C4-2B (cell line): ENCODE measurements around the gene ARHGAP12.
"Not testable (repeated sequence)": the region's sequence is repeated elsewhere in the genome, so short reads cannot be mapped to it uniquely, and the experiment has no call there.

Source experiments
- H3K27ac ChIP-seq: fragments of 450-650 bp; 2 replicates; pipeline ENCODE4 v1.5.1; 2017
- CTCF ChIP-seq: fragments of 450-650 bp; conservative IDR thresholded peaks from 2 replicates; pipeline ENCODE4 v1.5.1; 2017; ENCODE audit warnings: mild to moderate bottlenecking
- ZFX ChIP-seq: fragments of 450-650 bp; IDR thresholded peaks from 2 replicates; pipeline ENCODE4 v1.6.1; 2017

ARHGAP12 gene

GRCh38 chr10:31906039-31906438 is 22.6 kb downstream of the ARHGAP12 start:
- no peak overlapping the region for H3K27ac ChIP-seq
- TF ChIP-seq ZFX (no peak), CTCF (no peak)

GRCh38 chr10:31905586-31905985 is 23.0 kb downstream of the ARHGAP12 start:
- TF ChIP-seq ZFX, result no peak
- TF ChIP-seq CTCF, result no peak

GRCh38 chr10:31902625-31903024 is 26.0 kb downstream of the ARHGAP12 start:
- no peak overlapping the region for H3K27ac ChIP-seq
- TF ChIP-seq ZFX (no peak), CTCF (no peak)

More at GRCh38 chr10:31905586-31905985, 23.0 kb downstream of the ARHGAP12 start:
- H3K27ac ChIP-seq, result no peak overlapping the region

GRCh38 chr10:31897506-31897905 is 31.1 kb downstream of the ARHGAP12 start:
- no peak overlapping the region for H3K27ac ChIP-seq
- TF ChIP-seq ZFX (no peak), CTCF (no peak)

GRCh38 chr10:31896968-31897384 is 31.7 kb downstream of the ARHGAP12 start:
- H3K27ac ChIP-seq, result no peak overlapping the region
- TF ChIP-seq CTCF, result no peak

GRCh38 chr10:31895722-31896121 is 32.9 kb downstream of the ARHGAP12 start:
- H3K27ac ChIP-seq, result not testable (repeated sequence)

- H3K27ac ChIP-seq, result no peak overlapping the region
- TF ChIP-seq ZFX (no peak), CTCF (no peak)
These were observed 40.2 kb downstream of the ARHGAP12 start for GRCh38 chr10:31888442-31888841.

GRCh38 chr10:31887850-31888249 is 40.8 kb downstream of the ARHGAP12 start:
- H3K27ac ChIP-seq, result no peak overlapping the region
- TF ChIP-seq ZFX, result no peak
- no peak for TF ChIP-seq CTCF
